GM18505 (cell line): ENCODE results near the gene RHBDD1.

Experiments used
- ATAC-seq: cut with Tn5 transposase; IDR thresholded peaks from one replicate; pipeline ENCODE4 v1.9.1; 2021; ENCODE audit not compliant: unreplicated experiment
- POLR2A ChIP-seq: IDR thresholded peaks from 4 replicates; pipeline ENCODE4 v1.6.1; 2011; ENCODE audit warnings: borderline replicate concordance; ENCODE audit not compliant: insufficient read depth, insufficient read length; ENCODE audit errors: extremely low read depth

Gene RHBDD1

GRCh38 chr2:226796012-226796839 is 39.6 kb upstream of the RHBDD1 start:
- no peak for ATAC-seq
- no peak for TF ChIP-seq POLR2A

- no peak for TF ChIP-seq POLR2A
- ATAC-seq, result no peak
These were observed 39.0 kb upstream of the RHBDD1 start for GRCh38 chr2:226796840-226797288.

GRCh38 chr2:226797289-226797988 is 38.4 kb upstream of the RHBDD1 start:
- no peak for ATAC-seq

DNA sequence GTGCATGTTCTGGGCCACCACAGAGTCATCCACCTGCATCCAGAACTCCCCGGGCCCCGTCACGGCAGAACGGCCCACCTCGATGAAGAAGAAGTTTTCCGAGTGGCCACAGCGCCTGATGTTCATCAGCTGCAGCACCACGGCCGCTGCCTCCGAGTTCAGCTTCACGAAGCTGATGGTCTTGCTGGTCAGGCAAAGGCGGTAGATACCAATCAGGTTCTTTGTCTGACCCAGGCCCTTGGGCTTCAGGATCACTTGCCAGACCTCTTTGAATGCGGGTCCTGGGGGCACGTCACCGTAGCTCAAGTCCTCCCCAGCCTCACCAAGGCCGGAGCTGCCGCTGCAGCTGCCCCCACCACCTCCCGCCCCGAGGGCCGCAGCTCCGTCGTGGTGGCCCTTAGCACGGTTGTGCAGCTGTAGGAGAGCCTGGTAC is 37.8 kb upstream of the RHBDD1 start:
- ATAC-seq, result no peak
- no peak for TF ChIP-seq POLR2A

More at GRCh38 chr2:226797289-226797988, 38.4 kb upstream of the RHBDD1 start:
- TF ChIP-seq POLR2A, result no peak

DNA sequence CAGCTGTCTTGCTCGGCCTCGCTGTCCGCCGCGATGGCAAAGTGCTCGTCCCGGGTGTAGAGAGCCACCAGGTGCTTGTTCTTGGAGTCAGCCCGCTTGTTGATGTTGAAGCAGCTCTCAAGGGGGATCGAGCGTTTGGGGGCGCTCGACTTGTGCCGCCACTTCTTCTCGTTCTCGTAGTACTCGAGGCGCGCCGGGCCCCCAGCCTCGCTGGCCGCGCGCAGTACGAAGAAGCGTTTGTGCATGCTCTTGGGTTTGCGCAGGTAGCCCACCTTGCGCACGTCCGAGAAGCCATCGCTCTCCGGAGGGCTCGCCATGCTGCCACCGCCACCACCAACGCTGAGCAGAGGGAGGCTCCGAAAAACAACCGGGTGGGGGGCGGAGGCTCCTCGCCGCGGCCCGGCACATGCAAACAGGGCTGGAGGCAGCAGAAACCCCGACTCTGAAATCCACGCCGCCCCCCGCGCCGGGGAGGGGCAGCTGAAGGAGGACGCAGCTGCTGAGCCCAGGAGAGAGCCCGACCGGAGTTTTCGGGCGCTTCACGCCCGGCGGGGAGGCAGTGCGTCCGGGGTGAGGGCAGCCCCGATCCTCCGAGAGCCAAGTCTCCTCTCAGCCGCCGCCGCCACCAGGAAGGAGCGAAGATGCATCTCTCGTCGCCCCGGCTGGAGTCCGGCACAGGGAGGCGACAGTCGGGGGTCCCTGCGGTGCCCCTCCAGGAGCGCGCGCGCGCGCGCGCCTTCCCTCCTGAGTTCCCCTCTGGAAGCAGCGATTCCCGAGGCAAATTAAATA is 37.2 kb upstream of the RHBDD1 start:
- TF ChIP-seq POLR2A, result no peak
- peak; percentile 26 for ATAC-seq

GRCh38 chr2:226799211-226799975 is 36.5 kb upstream of the RHBDD1 start, which contains the start of gene IRS1:
Gene IRS1, minus strand, starts transcription at chr2:226799820. Its CDS starts 1,082 bp downstream, at chr2:226798738.
- peak; percentile 37 for ATAC-seq
- no peak for TF ChIP-seq POLR2A

GRCh38 chr2:226799976-226800940 is 35.6 kb upstream of the RHBDD1 start:
- no peak for ATAC-seq
- TF ChIP-seq POLR2A, result no peak

GRCh38 chr2:226800941-226801784 is 34.7 kb upstream of the RHBDD1 start:
- ATAC-seq, result peak; percentile 74
- TF ChIP-seq POLR2A, result no peak

DNA sequence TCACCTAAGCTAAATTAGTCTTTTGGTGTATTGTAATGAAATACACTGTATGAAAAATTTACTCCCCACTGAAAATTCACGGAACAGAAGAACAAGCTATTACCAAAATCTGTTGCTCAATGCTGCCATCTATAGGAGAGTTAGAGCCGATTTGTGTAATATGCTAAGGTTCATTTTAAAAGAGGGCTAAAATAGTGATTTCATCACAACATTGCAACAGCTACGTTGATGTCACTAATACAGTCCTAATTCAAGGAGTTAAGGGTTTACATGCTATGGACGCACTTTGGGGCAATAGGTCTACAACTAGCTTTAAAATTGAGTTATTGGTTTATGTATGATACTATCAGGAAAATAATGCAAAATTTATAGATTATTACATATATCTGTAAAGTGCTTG is 33.3 kb upstream of the RHBDD1 start:
- no peak for TF ChIP-seq POLR2A
- no peak for ATAC-seq

GRCh38 chr2:226803410-226803809 is 32.4 kb upstream of the RHBDD1 start:
- ATAC-seq, result no peak
- TF ChIP-seq POLR2A, result no peak

DNA sequence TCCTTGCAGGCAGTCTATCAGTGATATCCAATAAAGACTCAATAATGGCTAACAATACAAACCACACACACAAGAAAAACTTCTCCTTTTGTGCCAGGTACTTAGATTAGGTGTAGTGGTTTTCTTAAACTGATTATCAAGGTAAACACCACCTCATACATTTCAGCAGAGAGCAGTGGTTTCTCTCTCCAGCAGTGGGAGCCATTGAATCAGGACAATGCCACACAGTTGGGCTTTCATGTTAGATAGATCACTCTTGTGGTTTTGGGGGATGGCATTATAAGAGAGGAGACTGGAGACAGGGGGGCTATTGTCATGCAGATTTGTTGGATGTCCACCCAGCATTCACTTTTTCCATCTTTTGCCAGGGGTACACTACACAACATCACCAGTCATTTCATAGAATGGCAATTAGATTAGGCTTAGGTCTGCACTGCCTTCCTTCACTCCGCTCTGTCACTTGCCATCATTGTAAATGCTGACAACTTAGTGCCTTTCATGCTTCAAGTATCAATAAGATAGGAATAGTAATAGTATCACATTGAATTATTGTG is 22.6 kb upstream of the RHBDD1 start:
- no peak for ATAC-seq
- TF ChIP-seq POLR2A, result no peak

DNA sequence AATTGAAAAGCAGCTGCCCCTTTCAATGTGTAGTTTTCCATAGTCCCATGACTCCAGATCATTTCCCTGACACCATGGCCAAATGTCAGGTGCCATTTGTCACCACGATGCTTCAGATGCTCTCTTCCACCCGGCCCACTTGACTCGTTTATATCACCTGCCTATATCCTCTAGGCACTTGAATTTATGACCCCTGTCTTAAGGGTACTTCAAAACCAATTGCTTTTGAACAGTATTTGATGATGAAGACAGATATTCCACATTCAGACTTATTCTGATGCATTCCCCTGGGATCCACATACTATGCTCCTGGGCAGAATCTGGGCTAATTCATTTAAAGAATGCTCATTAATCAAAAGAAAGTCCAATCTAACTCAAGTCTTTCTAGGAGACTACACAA is 16.9 kb upstream of the RHBDD1 start:
- ATAC-seq, result no peak
- no peak for TF ChIP-seq POLR2A
